ENCODE data around the gene INTS6L. TPM values are rescaled to one million over a fixed set of nuclear protein-coding genes. Genes with fewer than 3 reads are reported as not detected.

Gene INTS6L
- total RNA-seq, 4 donors from 2014 or later = 14.4 to 26.1 (median 22.6) TPM

- no peaks in the 10 kb centered on the region for H3K36me3 ChIP-seq
These were observed 35.7 kb upstream of the INTS6L start for GRCh38 chrX:135484641-135485289.

GRCh38 chrX:135489542-135489941, 30.9 kb upstream of the INTS6L start:
- no peak for DNase-seq
- Histone ChIP-seq H3K4me3 (no peak overlapping the region), H3K9me3 (no peaks in the 10 kb centered on the region), H3K4me1 (no peaks in the 10 kb centered on the region), H3K36me3 (no peaks in the 10 kb centered on the region), H3K27me3 (peaks cover 0 to 7% of the 10 kb centered on the region in 2 donors), H3K27ac (no peak overlapping the region)
- intact Hi-C loops (cut with DNase I; ENCODE audit: low total_unique reads) = no loop called here
- TF ChIP-seq POLR2A (IDR thresholded peaks at IDR 0.05) (no peak), CTCF (IDR thresholded peaks at IDR 0.05) (no peak)

More at GRCh38 chrX:135484641-135485289, 35.7 kb upstream of the INTS6L start:
- peak; percentile 44 to 54 (median 51) for TF ChIP-seq CTCF (IDR thresholded peaks at IDR 0.05)
- TF ChIP-seq POLR2A (IDR thresholded peaks at IDR 0.05) = no peak
- no peak overlapping the region for H3K27ac ChIP-seq
- H3K4me1 ChIP-seq = no peaks in the 10 kb centered on the region
- no peaks in the 10 kb centered on the region for H3K9me3 ChIP-seq
- peak in 1 of 2 donors; percentile 15 for DNase-seq
- intact Hi-C loops (cut with DNase I; ENCODE audit: low total_unique reads) = no loop called here
- H3K27me3 ChIP-seq = no peaks in the 10 kb centered on the region
- no peak overlapping the region for H3K4me3 ChIP-seq

- DNase-seq = no peak
- Histone ChIP-seq H3K4me3 (no peak overlapping the region), H3K4me1 (no peaks in the 10 kb centered on the region), H3K27ac (no peak overlapping the region), H3K9me3 (no peaks in the 10 kb centered on the region), H3K27me3 (peaks cover 0 to 7% of the 10 kb centered on the region in 2 donors), H3K36me3 (no peaks in the 10 kb centered on the region)
- intact Hi-C loops (cut with DNase I; ENCODE audit: low total_unique reads) = no loop called here
- TF ChIP-seq POLR2A (IDR thresholded peaks at IDR 0.05) = no peak
- TF ChIP-seq CTCF (IDR thresholded peaks at IDR 0.05) = no peak
These were observed 29.4 kb upstream of the INTS6L start for GRCh38 chrX:135490979-135491514.

- Histone ChIP-seq H3K4me1 (no peaks in the 10 kb centered on the region), H3K36me3 (no peaks in the 10 kb centered on the region), H3K9me3 (no peaks in the 10 kb centered on the region), H3K27me3 (peaks cover 0 to 7% of the 10 kb centered on the region in 2 donors), H3K4me3 (no peak overlapping the region), H3K27ac (no peak overlapping the region)
- TF ChIP-seq POLR2A (IDR thresholded peaks at IDR 0.05) (no peak), CTCF (IDR thresholded peaks at IDR 0.05) (no peak)
- no peak for DNase-seq
- intact Hi-C loops (cut with DNase I; ENCODE audit: low total_unique reads) = no loop called here
These were observed 26.0 kb upstream of the INTS6L start for GRCh38 chrX:135494453-135494852.

GRCh38 chrX:135497736-135498135, 22.7 kb upstream of the INTS6L start:
- H3K9me3 ChIP-seq = no peaks in the 10 kb centered on the region
- no peak overlapping the region for H3K4me3 ChIP-seq
- DNase-seq = no peak
- no peaks in the 10 kb centered on the region for H3K4me1 ChIP-seq
- no peaks in the 10 kb centered on the region for H3K36me3 ChIP-seq
- peaks cover 0 to 5% of the 10 kb centered on the region in 2 donors for H3K27me3 ChIP-seq
- intact Hi-C loops (cut with DNase I; ENCODE audit: low total_unique reads) = no loop called here
- no peak for TF ChIP-seq CTCF (IDR thresholded peaks at IDR 0.05)
- no peak for TF ChIP-seq POLR2A (IDR thresholded peaks at IDR 0.05)
- no peak overlapping the region for H3K27ac ChIP-seq

Data from uterus (tissue), 4 donors.